Measurements from ENCODE around the gene KCNQ1. TPM values are rescaled to one million over a fixed set of nuclear protein-coding genes. Genes with fewer than 3 reads are reported as not detected.
A peak's percentile ranks its signal among the peaks of the same experiment; 100 is the strongest.

Gene KCNQ1
- total and polyA plus RNA-seq, 2 of the 13 experiments (the other 11 are each of a cell fraction or from before 2014, with no cell fraction given), result 0.02 to 0.08 TPM

DNA sequence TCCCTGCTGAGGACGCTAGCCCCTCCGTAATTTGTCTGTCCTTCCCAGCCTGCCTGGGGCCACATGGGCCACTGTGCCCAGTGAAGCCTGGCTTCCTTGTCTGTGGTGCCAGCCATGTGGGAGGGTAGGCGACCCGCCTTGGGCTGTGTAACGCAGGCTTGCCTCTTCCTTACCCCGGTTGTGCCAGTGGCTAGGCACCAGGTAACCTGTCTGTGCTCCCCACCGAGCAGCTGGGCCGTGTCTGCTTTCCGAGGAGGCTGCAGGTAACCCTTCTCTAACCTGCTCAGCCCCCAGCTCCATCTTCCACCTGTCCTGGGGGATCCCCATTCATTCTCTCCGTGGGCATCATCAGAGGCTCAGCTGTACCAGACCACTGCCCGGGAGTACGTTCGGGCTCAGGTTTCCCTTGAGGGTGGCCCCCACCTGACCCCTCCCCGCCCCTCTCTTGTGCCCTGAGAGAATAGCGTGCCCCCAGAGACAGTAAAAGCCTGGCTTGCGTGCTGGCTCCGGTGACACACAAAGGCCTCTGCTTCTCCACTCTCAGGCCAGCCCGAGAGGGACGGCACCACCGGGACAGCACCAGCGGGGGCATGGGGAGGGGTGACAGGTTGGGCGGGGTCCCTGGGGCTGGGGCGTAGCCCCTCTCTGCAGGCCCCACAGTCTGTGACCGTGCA, 361.7 kb downstream of the KCNQ1 start:
- Histone ChIP-seq H4K20me1 (ENCODE audit: insufficient read depth, low read length) (no peaks in the 10 kb centered on the region), H3K9ac (ENCODE audit: insufficient read depth, low read depth, low read length) (no peak overlapping the region), H3K9me3 (ENCODE audit: low read length) (peaks cover 6% of the 10 kb centered on the region; the same call in 1 of the 2 replicates), H3K4me3 (replicated peaks in 1 of 3; ENCODE audit: insufficient read depth in 1 of 3, low read depth in 2 of 3, low read length in 3 of 3) (no peak overlapping the region), H2AFZ (ENCODE audit: low read length) (no peak overlapping the region), H3K4me2 (ENCODE audit: low read depth, low read length) (peak overlapping the region; percentile 53; the same call in 1 of the 2 replicates), H3K27me3 (ENCODE audit: control insufficient read depth in 1 of 2, insufficient read depth in 2 of 2, low read length in 2 of 2) (peaks cover 19 to 86% of the 10 kb centered on the region in 2 experiments), H3K36me3 (replicated peaks in 1 of 2; ENCODE audit: control insufficient read depth in 1 of 2, insufficient read depth in 2 of 2, low read length in 2 of 2) (no peaks in the 10 kb centered on the region), H3K79me2 (ENCODE audit: insufficient read depth, low read length) (no peaks in the 10 kb centered on the region), H3K27ac (ENCODE audit: extremely low read length, insufficient read depth, low read length) (no peak overlapping the region), H3K4me1 (ENCODE audit: insufficient read depth, low read length) (peaks cover 16% of the 10 kb centered on the region)
- ChIA-PET CTCF (ENCODE audit: low intra/inter-chr PET ratio, low total read pairs) (no interaction called here), POLR2A (no interaction called here)
- no TSS peak for BruUV-seq (replicated peaks)
- ATAC-seq (no peak), DNase-seq (ENCODE audit: low spot score) (no peak), FAIRE-seq (no peak)
- TF ChIP-seq POLR2AphosphoS2 (IDR thresholded peaks at IDR 0.05; ENCODE audit: low read depth, low read length) (no peak), RELA (CRISPR knock-in tag; IDR thresholded peaks at IDR 0.05) (no peak), HOXA9 (CRISPR knock-in tag; IDR thresholded peaks at IDR 0.05; ENCODE audit: borderline replicate concordance) (no peak), JDP2 (CRISPR knock-in tag; IDR thresholded peaks at IDR 0.05; ENCODE audit: borderline replicate concordance) (no peak), ZFP36 (IDR thresholded peaks at IDR 0.05; ENCODE audit: borderline replicate concordance, low read depth, low read length, partially characterized antibody) (no peak), HOXA3 (CRISPR knock-in tag; IDR thresholded peaks at IDR 0.05) (no peak)
- TF ChIP-seq, protein P1, sequence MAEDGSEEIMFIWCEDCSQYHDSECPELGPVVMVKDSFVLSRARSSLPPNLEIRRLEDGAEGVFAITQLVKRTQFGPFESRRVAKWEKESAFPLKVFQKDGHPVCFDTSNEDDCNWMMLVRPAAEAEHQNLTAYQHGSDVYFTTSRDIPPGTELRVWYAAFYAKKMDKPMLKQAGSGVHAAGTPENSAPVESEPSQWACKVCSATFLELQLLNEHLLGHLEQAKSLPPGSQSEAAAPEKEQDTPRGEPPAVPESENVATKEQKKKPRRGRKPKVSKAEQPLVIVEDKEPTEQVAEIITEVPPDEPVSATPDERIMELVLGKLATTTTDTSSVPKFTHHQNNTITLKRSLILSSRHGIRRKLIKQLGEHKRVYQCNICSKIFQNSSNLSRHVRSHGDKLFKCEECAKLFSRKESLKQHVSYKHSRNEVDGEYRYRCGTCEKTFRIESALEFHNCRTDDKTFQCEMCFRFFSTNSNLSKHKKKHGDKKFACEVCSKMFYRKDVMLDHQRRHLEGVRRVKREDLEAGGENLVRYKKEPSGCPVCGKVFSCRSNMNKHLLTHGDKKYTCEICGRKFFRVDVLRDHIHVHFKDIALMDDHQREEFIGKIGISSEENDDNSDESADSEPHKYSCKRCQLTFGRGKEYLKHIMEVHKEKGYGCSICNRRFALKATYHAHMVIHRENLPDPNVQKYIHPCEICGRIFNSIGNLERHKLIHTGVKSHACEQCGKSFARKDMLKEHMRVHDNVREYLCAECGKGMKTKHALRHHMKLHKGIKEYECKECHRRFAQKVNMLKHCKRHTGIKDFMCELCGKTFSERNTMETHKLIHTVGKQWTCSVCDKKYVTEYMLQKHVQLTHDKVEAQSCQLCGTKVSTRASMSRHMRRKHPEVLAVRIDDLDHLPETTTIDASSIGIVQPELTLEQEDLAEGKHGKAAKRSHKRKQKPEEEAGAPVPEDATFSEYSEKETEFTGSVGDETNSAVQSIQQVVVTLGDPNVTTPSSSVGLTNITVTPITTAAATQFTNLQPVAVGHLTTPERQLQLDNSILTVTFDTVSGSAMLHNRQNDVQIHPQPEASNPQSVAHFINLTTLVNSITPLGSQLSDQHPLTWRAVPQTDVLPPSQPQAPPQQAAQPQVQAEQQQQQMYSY (CRISPR knock-in tag; IDR thresholded peaks at IDR 0.05), result no peak
- TF ChIP-seq, protein P2, sequence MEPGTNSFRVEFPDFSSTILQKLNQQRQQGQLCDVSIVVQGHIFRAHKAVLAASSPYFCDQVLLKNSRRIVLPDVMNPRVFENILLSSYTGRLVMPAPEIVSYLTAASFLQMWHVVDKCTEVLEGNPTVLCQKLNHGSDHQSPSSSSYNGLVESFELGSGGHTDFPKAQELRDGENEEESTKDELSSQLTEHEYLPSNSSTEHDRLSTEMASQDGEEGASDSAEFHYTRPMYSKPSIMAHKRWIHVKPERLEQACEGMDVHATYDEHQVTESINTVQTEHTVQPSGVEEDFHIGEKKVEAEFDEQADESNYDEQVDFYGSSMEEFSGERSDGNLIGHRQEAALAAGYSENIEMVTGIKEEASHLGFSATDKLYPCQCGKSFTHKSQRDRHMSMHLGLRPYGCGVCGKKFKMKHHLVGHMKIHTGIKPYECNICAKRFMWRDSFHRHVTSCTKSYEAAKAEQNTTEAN (CRISPR knock-in tag; conservative IDR thresholded peaks at IDR 0.05), result no peak
- 32% methylated on average over 5 of the region's 24 CpGs for WGBS (ENCODE audit: low lambda C conversion rate)
- intact Hi-C loops (cut with micrococcal nuclease; ENCODE audit: unreplicated experiment), result loop anchor here (2.0 kb wide), 1 partner anchor 76 kb away; no protein-coding TSS in a partner anchor
- in situ Hi-C loops (cut with HindIII; ENCODE audit: extremely low pct_ligation_motif_present, low pct_unique_long_range_greater_than_20kb), result no loop called here

Measured in HepG2 (cell line).